OCI-LY7 (cell line): ENCODE results near the gene MSN. TPM values are rescaled to one million over a fixed set of nuclear protein-coding genes. Genes with fewer than 3 reads are reported as not detected.
"Not testable (repeated sequence)": the region's sequence is repeated elsewhere in the genome, so short reads cannot be mapped to it uniquely, and the experiment has no call there.

Experiments used
- BruUV-seq: library from RNA; stranded (reverse); fragments of 400-500 nt; replicated peaks from 2 replicates; lab custom pipeline; 2021; lab: Mats Ljungman, UMichigan
- CTCF ChIA-PET: fragments of 300-600 bp; sonication (Branson Sonifier 250); formaldehyde crosslinking; loops from one replicate; lab custom pipeline; 2022; ENCODE audit warnings: antibody characterized with exemption; ENCODE audit not compliant: unreplicated experiment; lab: Charles Lee
- POLR2A ChIA-PET: fragments of 300-600 bp; sonication (Branson Sonifier 250); formaldehyde crosslinking; loops from one replicate; lab custom pipeline; 2022; ENCODE audit warnings: antibody characterized with exemption; lab: Charles Lee
- DNase-seq: peaks from one replicate; pipeline ENCODE4 v3.0.0-alpha.2; 2015; ENCODE audit warnings: low spot score
- H2AFZ ChIP-seq: fragments of 200-600 bp; sonication (generic), shearing (Covaris generic); 2 replicates; pipeline ENCODE4 v1.6.1; 2014; ENCODE audit warnings: mild to moderate bottlenecking, antibody characterized with exemption, low read length, moderate library complexity
- H3K27ac ChIP-seq: fragments of 200-600 bp; sonication (generic); 2 replicates; pipeline ENCODE4 v1.5.1; 2014; ENCODE audit warnings: mixed run types, low read depth, mild to moderate bottlenecking, moderate library complexity, low read length, inconsistent platforms; ENCODE audit not compliant: poor library complexity, severe bottlenecking
- H3K36me3 ChIP-seq: fragments of 200-600 bp; sonication (generic); 2 replicates; pipeline ENCODE4 v1.6.1; 2014; ENCODE audit warnings: mild to moderate bottlenecking, antibody characterized with exemption, low read length, moderate library complexity, mixed read lengths; ENCODE audit not compliant: insufficient read depth
- H3K4me1 ChIP-seq: fragments of 200-600 bp; sonication (generic); 2 replicates; pipeline ENCODE4 v1.5.1; 2014; ENCODE audit warnings: mild to moderate bottlenecking, low read length; ENCODE audit not compliant: insufficient read depth, poor library complexity, severe bottlenecking
- H3K4me2 ChIP-seq: fragments of 200-600 bp; sonication (generic); 2 replicates; pipeline ENCODE4 v1.6.1; 2014; ENCODE audit warnings: mild to moderate bottlenecking, low read length
- H3K4me3 ChIP-seq: fragments of 200-600 bp; sonication (generic); 2 replicates; pipeline ENCODE4 v1.5.1; 2014; ENCODE audit warnings: mild to moderate bottlenecking, low read depth, low read length; ENCODE audit not compliant: poor library complexity, severe bottlenecking
- H3K79me2 ChIP-seq: fragments of 200-600 bp; sonication (generic); 2 replicates; pipeline ENCODE4 v1.6.1; 2016; ENCODE audit warnings: low read depth, mild to moderate bottlenecking, low read length, moderate library complexity, mixed read lengths; ENCODE audit not compliant: insufficient read depth
- H3K9me2 ChIP-seq: fragments of 200-600 bp; sonication (generic); 2 replicates; pipeline ENCODE4 v1.6.1; 2016; ENCODE audit warnings: mild to moderate bottlenecking, low read length, mixed read lengths; ENCODE audit not compliant: insufficient read depth
- H3K9me3 ChIP-seq: fragments of 200-600 bp; sonication (generic); 2 replicates; pipeline ENCODE4 v1.6.1; 2014; ENCODE audit warnings: mild to moderate bottlenecking, mixed run types, low read length, mixed read lengths
- H4K20me1 ChIP-seq: fragments of 200-600 bp; sonication (generic); 2 replicates; pipeline ENCODE4 v1.6.1; 2014; ENCODE audit warnings: mild to moderate bottlenecking, antibody characterized with exemption, low read length, moderate library complexity, mixed read lengths; ENCODE audit not compliant: insufficient read depth
- CTCF ChIP-seq: fragments of 200-600 bp; sonication (generic); conservative IDR thresholded peaks from 2 replicates; pipeline ENCODE4 v1.5.1; 2014; ENCODE audit warnings: mild to moderate bottlenecking, antibody characterized with exemption, low read length, moderate library complexity, mixed read lengths
- EZH2phosphoT487 ChIP-seq: fragments of 200-600 bp; sonication (generic); IDR thresholded peaks from 2 replicates; pipeline ENCODE4 v1.6.1; 2018; ENCODE audit warnings: low read depth, borderline replicate concordance, mild to moderate bottlenecking, mixed run types, antibody characterized with exemption, low read length, moderate library complexity, mixed read lengths
- intact Hi-C: fragments of 100-400 bp; cut with micrococcal nuclease; formaldehyde crosslinking; loops from one replicate; pipeline ENCODE4 v1.10.0; 2022; ENCODE audit not compliant: unreplicated experiment
- total RNA-seq, 2 experiments: library from RNA; depleted of rRNA in 1 of 2; stranded (reverse); fragments of >200 nt in 1 of 2; shearing (Covaris generic) in 1 of 2; gene quantifications; 2 replicates each; pipeline ENCODE4 v1.2.3, GENCODE V29; 2014 to 2022

Gene MSN
- total RNA-seq, 2 experiments from 2014 or later = 95.8 to 143 TPM

- H3K36me3 ChIP-seq = no peaks in the 10 kb centered on the region
- intact Hi-C loops = no loop called here
- H3K4me2 ChIP-seq = no peak overlapping the region
- ChIA-PET CTCF (no interaction called here), POLR2A (no interaction called here)
- DNase-seq = no peak
- H4K20me1 ChIP-seq = no peaks in the 10 kb centered on the region
- no peaks in the 10 kb centered on the region for H3K9me2 ChIP-seq
- H3K9me3 ChIP-seq = no peaks in the 10 kb centered on the region
- no peak overlapping the region for H3K4me3 ChIP-seq
- H3K27ac ChIP-seq = no peak overlapping the region
- no peaks in the 10 kb centered on the region for H3K4me1 ChIP-seq
- no peaks in the 10 kb centered on the region for H3K79me2 ChIP-seq
- no peak overlapping the region for H2AFZ ChIP-seq
- TF ChIP-seq EZH2phosphoT487 (no peak), CTCF (no peak)
- no TSS peak for BruUV-seq
Measured at GRCh38 chrX:65647801-65648200, 19.7 kb upstream of the MSN start.

- intact Hi-C loops = no loop called here
- Histone ChIP-seq H4K20me1 (no peaks in the 10 kb centered on the region), H3K9me2 (no peaks in the 10 kb centered on the region), H3K36me3 (no peaks in the 10 kb centered on the region), H3K4me2 (no peak overlapping the region), H3K4me3 (no peak overlapping the region), H3K9me3 (no peaks in the 10 kb centered on the region), H3K79me2 (no peaks in the 10 kb centered on the region), H3K27ac (no peak overlapping the region), H2AFZ (no peak overlapping the region), H3K4me1 (peaks cover 9% of the 10 kb centered on the region)
- ChIA-PET POLR2A (no interaction called here), CTCF (no interaction called here)
- BruUV-seq = no TSS peak
- no peak for DNase-seq
- no peak for TF ChIP-seq EZH2phosphoT487
- TF ChIP-seq CTCF = no peak
Measured at GRCh38 chrX:65652098-65652497, 15.4 kb upstream of the MSN start.

GRCh38 chrX:65657009-65657441 lies 10.4 kb upstream of the MSN start:
- H3K36me3 ChIP-seq, CTCF ChIA-PET, H4K20me1 ChIP-seq, intact Hi-C loops, H3K9me3 ChIP-seq, H3K9me2 ChIP-seq, H3K4me2 ChIP-seq, H3K27ac ChIP-seq, H3K79me2 ChIP-seq, H3K4me3 ChIP-seq, BruUV-seq, H3K4me1 ChIP-seq, DNase-seq: not testable (repeated sequence)
- POLR2A ChIA-PET = interaction anchor here (1.2 to 2.1 kb wide), 3 partner anchors 12 to 41 kb away, joined by 3 to 6 read pairs (median 4); no protein-coding TSS in a partner anchor
- H2AFZ ChIP-seq = peak overlapping the region; percentile 54; the same call in 1 of the 2 replicates
